GM19438 (cell line): ENCODE data around the gene NUFIP1.
"Not testable (repeated sequence)": the region's sequence is repeated elsewhere in the genome, so short reads cannot be mapped to it uniquely, and the experiment has no call there.

Experiments
- ATAC-seq: cut with Tn5 transposase; IDR thresholded peaks from one replicate; pipeline ENCODE4 v1.9.1; 2021; ENCODE audit warnings: low read depth; ENCODE audit not compliant: unreplicated experiment

The NUFIP1 gene

GRCh38 chr13:44989071-44989889 lies at the start of gene NUFIP1, which contains the start of gene GPALPP1:
TSS of gene NUFIP1 (minus strand) at chr13:44989471. CDS start at chr13:44989436, 35 bp downstream.
TSS of gene GPALPP1 (plus strand) at chr13:44989538. CDS start at chr13:44989655, 117 bp downstream.
- ATAC-seq = peak; percentile 93

GRCh38 chr13:45036206-45036605 lies 46.9 kb upstream of the NUFIP1 start:
- ATAC-seq = no peak

- no peak for ATAC-seq
Measured at GRCh38 chr13:45034342-45034741, 45.1 kb upstream of the NUFIP1 start.

- ATAC-seq = no peak
Measured at GRCh38 chr13:45024847-45025246, 35.6 kb upstream of the NUFIP1 start.

GRCh38 chr13:45021250-45021649 lies 32.0 kb upstream of the NUFIP1 start:
- ATAC-seq = no peak

GRCh38 chr13:45019981-45020380 lies 30.7 kb upstream of the NUFIP1 start:
- ATAC-seq = not testable (repeated sequence)

GRCh38 chr13:45016792-45017425 lies 27.6 kb upstream of the NUFIP1 start:
- no peak for ATAC-seq

GRCh38 chr13:45015300-45015699 lies 26.0 kb upstream of the NUFIP1 start:
- ATAC-seq = no peak

- ATAC-seq = no peak
Measured at GRCh38 chr13:45011198-45011597, 21.9 kb upstream of the NUFIP1 start.

- no peak for ATAC-seq
Measured at GRCh38 chr13:45007823-45008222, 18.6 kb upstream of the NUFIP1 start.

- no peak for ATAC-seq
Measured at GRCh38 chr13:45007225-45007624, 18.0 kb upstream of the NUFIP1 start.

GRCh38 chr13:45004096-45004495 lies 14.8 kb upstream of the NUFIP1 start:
- no peak for ATAC-seq

- ATAC-seq = no peak
Measured at GRCh38 chr13:45003417-45003816, 14.1 kb upstream of the NUFIP1 start.

GRCh38 chr13:44989941-44990340 lies 670 bp upstream of the NUFIP1 start:
- ATAC-seq = no peak

- no peak for ATAC-seq
Measured at GRCh38 chr13:44978328-44978727, 10.9 kb downstream of the NUFIP1 start.

GRCh38 chr13:44976949-44977583 lies 12.2 kb downstream of the NUFIP1 start:
- no peak for ATAC-seq

GRCh38 chr13:44976196-44976595 lies 13.1 kb downstream of the NUFIP1 start:
- no peak for ATAC-seq

- ATAC-seq = peak; percentile 68
Measured at GRCh38 chr13:44974056-44974793, 15.0 kb downstream of the NUFIP1 start.

GRCh38 chr13:44972956-44973581 lies 16.2 kb downstream of the NUFIP1 start:
- no peak for ATAC-seq
